ENCODE data around the gene PNLDC1. TPM values are rescaled to one million over a fixed set of nuclear protein-coding genes. Genes with fewer than 3 reads are reported as not detected.

PNLDC1 gene
- total and polyA plus RNA-seq, 9 of the 15 experiments (the other 6 are each of a cell fraction or from before 2014, with no cell fraction given): 0.12 TPM; not detected in 8

GRCh38 chr6:159790149-159790955 is 9.7 kb upstream of the PNLDC1 start, which contains the start of gene MRPL18 (continued):
- TF ChIP-seq ZNF518B (CRISPR knock-in tag; IDR thresholded peaks at IDR 0.05): no peak
- no peak for TF ChIP-seq MBD1 (CRISPR knock-in tag; IDR thresholded peaks at IDR 0.05)
- no peak for TF ChIP-seq MEF2A (IDR thresholded peaks at IDR 0.05; ENCODE audit: control insufficient read depth, low read depth, low read length)
- no peak for TF ChIP-seq FOXA3 (CRISPR knock-in tag; conservative IDR thresholded peaks at IDR 0.05 in 1 of 2, IDR thresholded peaks at IDR 0.05 in 1 of 2)
- TF ChIP-seq NCOR1 (IDR thresholded peaks at IDR 0.05): no peak
- TF ChIP-seq NFYB (IDR thresholded peaks at IDR 0.05; ENCODE audit: extremely low read depth, insufficient read length): peak; percentile 98
- TF ChIP-seq GMEB1 (CRISPR knock-in tag; IDR thresholded peaks at IDR 0.05): peak; percentile 97
- TF ChIP-seq UBTF (IDR thresholded peaks at IDR 0.05; ENCODE audit: borderline replicate concordance in 1 of 2, low read depth in 2 of 2, low read length in 2 of 2): no peak
- TF ChIP-seq THAP12 (CRISPR knock-in tag; IDR thresholded peaks at IDR 0.05): no peak
- TF ChIP-seq MCM3 (IDR thresholded peaks at IDR 0.05): no peak
- TF ChIP-seq TCF15 (CRISPR knock-in tag; IDR thresholded peaks at IDR 0.05): no peak
- TF ChIP-seq ZNF75A (CRISPR knock-in tag; IDR thresholded peaks at IDR 0.05): no peak
- TF ChIP-seq MED1 (CRISPR knock-in tag; IDR thresholded peaks at IDR 0.05; ENCODE audit: borderline replicate concordance): no peak
